SK-N-SH (cell line): Measurements from ENCODE around the gene GPS2. TPM values are rescaled to one million over a fixed set of nuclear protein-coding genes. Genes with fewer than 3 reads are reported as not detected.

Experiments
- CTCF ChIA-PET: fragments of 300-600, 350-600 bp; formaldehyde crosslinking; extraction: SDS; loops from one replicate; lab custom pipeline; 2021; lab: Yijun Ruan, JAX
- POLR2A ChIA-PET: fragments of 350-600 bp; sonication (Branson Sonifier 250); formaldehyde crosslinking; extraction: SDS; loops from one replicate; lab custom pipeline; 2020; ENCODE audit warnings: antibody characterized with exemption, inconsistent platforms; lab: Yijun Ruan, JAX
- DNase-seq: peaks from one replicate; pipeline ENCODE4 v3.0.0; 2012
- H2AFZ ChIP-seq: fragments of 200-600 bp; sonication (generic); 2 replicates; pipeline ENCODE4 v1.8.1; 2016; ENCODE audit warnings: antibody characterized with exemption, mild to moderate bottlenecking, low read depth
- H3F3A ChIP-seq: fragments of 200-600 bp; sonication (generic); replicated peaks from 2 replicates; pipeline ENCODE3; 2016; ENCODE audit warnings: antibody characterized with exemption, mild to moderate bottlenecking; ENCODE audit not compliant: insufficient read depth
- H3K27ac ChIP-seq, 2 experiments: fragments of 200-500 bp in 1 of 2; fragments of 200-600 bp in 1 of 2; sonication (Bioruptor generic) in 1 of 2; sonication (generic), shearing (Covaris generic) in 1 of 2; 2 replicates each; pipeline versions ENCODE4 v1.5.1 to v1.6.1; 2014 to 2016; ENCODE audit warnings: low read depth in 2 of 2, inconsistent platforms in 1 of 2, low read length in 1 of 2, mild to moderate bottlenecking in 1 of 2, mixed read lengths in 1 of 2
- H3K27me3 ChIP-seq: fragments of 200-600 bp; sonication (generic), shearing (Covaris generic); 2 replicates; pipeline ENCODE4 v1.6.1; 2016; ENCODE audit warnings: mixed run types; ENCODE audit not compliant: insufficient read depth
- H3K36me3 ChIP-seq, 2 experiments: fragments of 200-500 bp in 1 of 2; fragments of 200-600 bp in 1 of 2; sonication (Bioruptor generic) in 1 of 2; sonication (generic) in 1 of 2; replicated peaks in 1 of 2; 2 replicates each; pipeline versions ENCODE3 to v1.5.1; 2014 to 2016; ENCODE audit warnings: low read length in 1 of 2, mild to moderate bottlenecking in 1 of 2; ENCODE audit not compliant: insufficient read depth in 2 of 2, control insufficient read depth in 1 of 2
- H3K4me1 ChIP-seq, 2 experiments: fragments of 200-500 bp in 1 of 2; fragments of 200-600 bp in 1 of 2; sonication (Bioruptor generic) in 1 of 2; sonication (generic), shearing (Covaris generic) in 1 of 2; 2 replicates each; pipeline versions ENCODE4 v1.5.1 to v1.6.1; 2014 to 2016; ENCODE audit warnings: low read depth in 1 of 2, low read length in 1 of 2, mixed run types in 1 of 2; ENCODE audit not compliant: insufficient read depth in 2 of 2, control insufficient read depth in 1 of 2
- H3K4me2 ChIP-seq: fragments of 200-600 bp; sonication (generic), shearing (Covaris generic); 2 replicates; pipeline ENCODE4 v1.6.1; 2017; ENCODE audit warnings: mixed run types
- H3K4me3 ChIP-seq, 2 experiments: fragments of 200-500 bp in 1 of 2; fragments of 200-600 bp in 1 of 2; sonication (Bioruptor generic) in 1 of 2; sonication (generic), shearing (Covaris generic) in 1 of 2; 2 replicates each; pipeline versions ENCODE4 v1.5.1 to v1.8.1; 2014 to 2016; ENCODE audit warnings: low read depth in 2 of 2, inconsistent platforms in 1 of 2, low read length in 1 of 2, mild to moderate bottlenecking in 1 of 2, mixed read lengths in 1 of 2, moderate library complexity in 1 of 2
- H3K79me2 ChIP-seq: fragments of 200-600 bp; sonication (generic); 2 replicates; pipeline ENCODE4 v1.8.1; 2017; ENCODE audit warnings: mild to moderate bottlenecking; ENCODE audit not compliant: insufficient read depth
- H3K9ac ChIP-seq: fragments of 200-600 bp; sonication (generic); 2 replicates; pipeline ENCODE4 v1.6.1; 2017; ENCODE audit warnings: mixed run types
- H3K9me2 ChIP-seq: fragments of 200-600 bp; sonication (generic); 2 replicates; pipeline ENCODE4 v1.6.1; 2017; ENCODE audit warnings: mixed run types
- H3K9me3 ChIP-seq: fragments of 200-600 bp; sonication (generic); 2 replicates; pipeline ENCODE4 v1.6.1; 2017; ENCODE audit warnings: mixed run types, mild to moderate bottlenecking, moderate library complexity
- H4K20me1 ChIP-seq: fragments of 200-600 bp; sonication (generic); 2 replicates; pipeline ENCODE4 v1.6.1; 2017; ENCODE audit warnings: mild to moderate bottlenecking, mixed run types; ENCODE audit not compliant: insufficient read depth
- CHD2 ChIP-seq: fragments of 150-350 bp; IDR thresholded peaks from 2 replicates; pipeline ENCODE4 v1.6.1; 2018; ENCODE audit warnings: low read length; ENCODE audit not compliant: partially characterized antibody
- FOSL2 ChIP-seq: IDR thresholded peaks from 2 replicates; pipeline ENCODE4 v1.4.0; 2012; ENCODE audit warnings: low read depth, mild to moderate bottlenecking, moderate library complexity, borderline replicate concordance
- FOXJ3 ChIP-seq: sonication (generic); formaldehyde crosslinking; IDR thresholded peaks from 2 replicates; pipeline ENCODE4 v1.5.1; 2020; ENCODE audit warnings: mild to moderate bottlenecking, missing genetic modification reagents
- GABPA ChIP-seq: IDR thresholded peaks from 2 replicates; pipeline ENCODE4 v1.4.0; 2012; ENCODE audit warnings: low read depth, mild to moderate bottlenecking
- JUND ChIP-seq: IDR thresholded peaks from 2 replicates; pipeline ENCODE4 v1.4.0; 2012
- MEF2A ChIP-seq: IDR thresholded peaks from 2 replicates; pipeline ENCODE4 v1.4.0; 2012; ENCODE audit warnings: low read depth, borderline replicate concordance
- NFIC ChIP-seq: IDR thresholded peaks from 2 replicates; pipeline ENCODE4 v1.4.0; 2012; ENCODE audit warnings: borderline replicate concordance
- POLR2AphosphoS5 ChIP-seq: IDR thresholded peaks from 2 replicates; pipeline ENCODE4 v1.6.1; 2012; ENCODE audit warnings: low read depth, low read length
- RCOR1 ChIP-seq: fragments of 150-350 bp; IDR thresholded peaks from 2 replicates; pipeline ENCODE4 v1.6.1; 2017; ENCODE audit warnings: antibody characterized with exemption, low read length
- RXRA ChIP-seq: IDR thresholded peaks from 2 replicates; pipeline ENCODE4 v1.4.0; 2012; ENCODE audit warnings: low read depth, mild to moderate bottlenecking, borderline replicate concordance
- TCF12 ChIP-seq: IDR thresholded peaks from 2 replicates; pipeline ENCODE4 v1.4.0; 2012
- TEAD4 ChIP-seq: IDR thresholded peaks from 2 replicates; pipeline ENCODE4 v1.4.0; 2012; ENCODE audit warnings: mild to moderate bottlenecking, borderline replicate concordance; ENCODE audit not compliant: insufficient read depth
- YY1 ChIP-seq: IDR thresholded peaks from 2 replicates; pipeline ENCODE4 v1.4.0; 2012; ENCODE audit warnings: low read depth, mild to moderate bottlenecking
- WGBS: methylation state at CpG from one replicate; pipeline ENCODE4 v1.1.6; 2017; ENCODE audit warnings: low lambda C conversion rate; 5-methylcytosine and 5-hydroxymethylcytosine counted together
- polyA plus RNA-seq, 3 experiments: library from polyadenylated mRNA; depleted of rRNA; stranded (reverse); fragments of >200 nt; gene quantifications; 2 replicates each; pipeline ENCODE4 v1.2.3, GENCODE V29; 2012
- TF ChIP-seq, protein P1 (sequence below): fragments of 150-350 bp; IDR thresholded peaks from 2 replicates; pipeline ENCODE4 v1.6.1; 2017; ENCODE audit warnings: antibody characterized with exemption, low read length, low read depth, borderline replicate concordance
- TF ChIP-seq, protein P2 (sequence below): IDR thresholded peaks from 2 replicates; pipeline ENCODE4 v1.4.0; 2012; ENCODE audit warnings: low read depth
- TF ChIP-seq, protein P3 (sequence below): IDR thresholded peaks from 2 replicates; pipeline ENCODE4 v1.6.1; 2012; ENCODE audit warnings: mild to moderate bottlenecking, low read depth, low read length, moderate library complexity
- TF ChIP-seq, protein P4 (sequence below): IDR thresholded peaks from 2 replicates; pipeline ENCODE4 v1.4.0; 2012; ENCODE audit warnings: low read depth, borderline replicate concordance

Gene GPS2
- polyA plus RNA-seq, 1 of the 3 experiments (the other 2 are of a cell fraction) = 102 TPM

DNA sequence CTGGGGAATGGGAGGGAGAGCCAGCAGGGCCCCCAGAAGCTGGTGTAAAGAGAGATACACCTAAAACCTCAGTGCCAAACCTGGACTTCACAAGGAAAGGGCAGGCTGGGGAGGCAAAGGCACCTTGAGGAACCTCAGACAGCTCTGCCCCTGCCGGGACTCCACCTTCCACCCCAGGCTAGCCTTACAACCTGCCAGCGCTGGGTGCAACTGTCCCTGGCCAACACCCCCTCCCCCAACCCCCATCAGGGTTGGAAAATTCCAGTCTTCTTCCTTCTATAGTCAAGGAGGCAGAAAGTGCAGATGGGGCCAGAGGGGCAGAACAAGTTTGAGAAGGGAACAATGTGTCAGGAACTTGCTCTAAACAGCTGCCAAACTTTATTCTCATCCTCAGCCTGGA lies 23.0 kb downstream of the GPS2 start:
- 70% methylated on average over 2 of the region's 2 CpGs for WGBS
- Histone ChIP-seq H3K4me2 (no peak overlapping the region), H3K9me2 (no peaks in the 10 kb centered on the region), H4K20me1 (no peaks in the 10 kb centered on the region)
- POLR2A ChIA-PET = interaction anchor here (0.5 to 0.7 kb wide), 2 partner anchors 54 to 642 kb away, joined by 3 to 5 read pairs; no protein-coding TSS in a partner anchor
- CTCF ChIA-PET = interaction anchor here (1.2 to 3.5 kb wide), 3 partner anchors 11 to 247 kb away, joined by 3 to 34 read pairs (median 10); partner anchors contain the start of gene SLC2A4
- DNase-seq = no peak
- TF ChIP-seq MEF2A (no peak), POLR2AphosphoS5 (no peak), CHD2 (no peak), YY1 (no peak), GABPA (no peak), FOXJ3 (no peak), JUND (no peak)
- TF ChIP-seq, all 33 proteins: peak for 0
- Histone ChIP-seq H3K36me3 (no peaks in the 10 kb centered on the region), H3K4me1 (peaks cover 3 to 8% of the 10 kb centered on the region in 2 experiments; a peak in 1 of 4 replicates), H3K79me2 (no peaks in the 10 kb centered on the region), H2AFZ (no peak overlapping the region), H3K27me3 (peaks cover 30% of the 10 kb centered on the region; the same call in 1 of the 2 replicates), H3K9me3 (no peaks in the 10 kb centered on the region), H3F3A (peaks cover 15% of the 10 kb centered on the region), H3K9ac (no peak overlapping the region), H3K27ac (no peak overlapping the region), H3K4me3 (no peak overlapping the region)

DNA sequence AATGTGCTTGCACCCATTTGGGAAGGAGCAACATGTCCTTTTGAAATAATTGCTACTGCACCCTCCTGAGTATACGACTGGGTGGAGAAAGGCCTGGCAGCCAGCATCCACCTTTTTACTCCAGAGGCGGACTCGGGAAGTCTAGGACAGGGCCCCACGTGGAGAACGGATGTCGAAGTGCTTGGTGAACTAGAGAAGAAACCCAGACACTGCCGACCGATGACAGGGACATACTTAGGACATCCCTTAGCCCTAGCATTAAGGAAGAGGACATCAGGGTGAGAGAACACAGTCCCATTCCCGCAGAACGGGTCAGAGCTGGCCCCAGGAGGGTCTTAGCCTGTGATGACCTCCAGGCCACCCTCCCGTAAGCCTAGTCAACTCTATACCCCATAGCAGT lies 24.5 kb downstream of the GPS2 start:
- Histone ChIP-seq H3K9me3 (no peaks in the 10 kb centered on the region), H2AFZ (no peak overlapping the region), H3K4me1 (peaks cover 0 to 6% of the 10 kb centered on the region in 2 experiments; a peak in 1 of 4 replicates), H4K20me1 (no peaks in the 10 kb centered on the region), H3K4me2 (no peak overlapping the region), H3K27ac (no peak overlapping the region), H3K4me3 (no peak overlapping the region), H3K36me3 (no peaks in the 10 kb centered on the region), H3K79me2 (no peaks in the 10 kb centered on the region), H3K9ac (no peak overlapping the region), H3K9me2 (no peaks in the 10 kb centered on the region), H3K27me3 (peaks cover 30% of the 10 kb centered on the region; the same call in 1 of the 2 replicates), H3F3A (peaks cover 10% of the 10 kb centered on the region)
- TF ChIP-seq RCOR1 = no peak
- no peak for TF ChIP-seq TCF12
- no peak for TF ChIP-seq POLR2AphosphoS5
- POLR2A ChIA-PET = no interaction called here
- 56% methylated on average over 9 of the region's 11 CpGs for WGBS
- CTCF ChIA-PET = interaction anchor here (3.5 kb wide), 1 partner anchor 9 kb away, joined by 34 read pairs; the partner anchor contains the start of gene SLC2A4
- DNase-seq = no peak

DNA sequence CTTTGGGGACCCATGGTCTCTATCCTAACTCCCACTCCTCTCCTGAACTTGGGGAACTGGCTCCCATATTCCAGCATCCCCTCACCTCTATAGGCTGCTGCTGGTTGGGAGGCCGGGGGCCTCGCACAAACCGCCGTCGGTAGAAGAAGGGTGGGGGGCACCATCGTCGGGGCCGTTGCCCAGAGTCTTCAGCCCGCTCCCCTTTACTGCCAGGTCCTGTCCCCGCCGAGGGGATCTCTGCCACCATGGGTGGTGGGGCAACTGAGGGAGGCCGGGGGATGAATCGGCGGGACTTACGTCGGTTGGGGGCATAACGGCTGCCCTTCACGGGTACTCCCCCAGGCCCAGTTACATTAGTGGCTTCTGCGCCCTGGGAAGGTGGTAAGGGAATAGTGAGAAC lies 25.0 kb downstream of the GPS2 start:
- Histone ChIP-seq H3F3A (peaks cover 5% of the 10 kb centered on the region), H3K9ac (no peak overlapping the region), H2AFZ (no peak overlapping the region), H3K27ac (no peak overlapping the region), H3K79me2 (no peaks in the 10 kb centered on the region), H3K4me3 (no peak overlapping the region), H3K9me3 (no peaks in the 10 kb centered on the region), H4K20me1 (no peaks in the 10 kb centered on the region), H3K4me2 (no peak overlapping the region), H3K27me3 (peaks cover 30% of the 10 kb centered on the region; the same call in 1 of the 2 replicates), H3K4me1 (peaks cover 0 to 6% of the 10 kb centered on the region in 2 experiments; a peak in 1 of 4 replicates), H3K36me3 (no peaks in the 10 kb centered on the region), H3K9me2 (no peaks in the 10 kb centered on the region)
- no peak for DNase-seq
- ChIA-PET CTCF (interaction anchor here (0.9 to 1.6 kb wide), 3 partner anchors 9 to 244 kb away, joined by 3 to 11 read pairs (median 4); partner anchors contain the start of gene SLC2A4), POLR2A (no interaction called here)
- 61% methylated on average over 8 of the region's 19 CpGs for WGBS
- TF ChIP-seq, protein P1, sequence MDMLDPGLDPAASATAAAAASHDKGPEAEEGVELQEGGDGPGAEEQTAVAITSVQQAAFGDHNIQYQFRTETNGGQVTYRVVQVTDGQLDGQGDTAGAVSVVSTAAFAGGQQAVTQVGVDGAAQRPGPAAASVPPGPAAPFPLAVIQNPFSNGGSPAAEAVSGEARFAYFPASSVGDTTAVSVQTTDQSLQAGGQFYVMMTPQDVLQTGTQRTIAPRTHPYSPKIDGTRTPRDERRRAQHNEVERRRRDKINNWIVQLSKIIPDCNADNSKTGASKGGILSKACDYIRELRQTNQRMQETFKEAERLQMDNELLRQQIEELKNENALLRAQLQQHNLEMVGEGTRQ = no peak
- no peak for TF ChIP-seq NFIC
- TF ChIP-seq TEAD4 = no peak
- TF ChIP-seq FOSL2 = no peak
- no peak for TF ChIP-seq MEF2A
- TF ChIP-seq JUND = no peak
- TF ChIP-seq, protein P2, sequence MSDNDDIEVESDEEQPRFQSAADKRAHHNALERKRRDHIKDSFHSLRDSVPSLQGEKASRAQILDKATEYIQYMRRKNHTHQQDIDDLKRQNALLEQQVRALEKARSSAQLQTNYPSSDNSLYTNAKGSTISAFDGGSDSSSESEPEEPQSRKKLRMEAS = no peak
- TF ChIP-seq, protein P3, sequence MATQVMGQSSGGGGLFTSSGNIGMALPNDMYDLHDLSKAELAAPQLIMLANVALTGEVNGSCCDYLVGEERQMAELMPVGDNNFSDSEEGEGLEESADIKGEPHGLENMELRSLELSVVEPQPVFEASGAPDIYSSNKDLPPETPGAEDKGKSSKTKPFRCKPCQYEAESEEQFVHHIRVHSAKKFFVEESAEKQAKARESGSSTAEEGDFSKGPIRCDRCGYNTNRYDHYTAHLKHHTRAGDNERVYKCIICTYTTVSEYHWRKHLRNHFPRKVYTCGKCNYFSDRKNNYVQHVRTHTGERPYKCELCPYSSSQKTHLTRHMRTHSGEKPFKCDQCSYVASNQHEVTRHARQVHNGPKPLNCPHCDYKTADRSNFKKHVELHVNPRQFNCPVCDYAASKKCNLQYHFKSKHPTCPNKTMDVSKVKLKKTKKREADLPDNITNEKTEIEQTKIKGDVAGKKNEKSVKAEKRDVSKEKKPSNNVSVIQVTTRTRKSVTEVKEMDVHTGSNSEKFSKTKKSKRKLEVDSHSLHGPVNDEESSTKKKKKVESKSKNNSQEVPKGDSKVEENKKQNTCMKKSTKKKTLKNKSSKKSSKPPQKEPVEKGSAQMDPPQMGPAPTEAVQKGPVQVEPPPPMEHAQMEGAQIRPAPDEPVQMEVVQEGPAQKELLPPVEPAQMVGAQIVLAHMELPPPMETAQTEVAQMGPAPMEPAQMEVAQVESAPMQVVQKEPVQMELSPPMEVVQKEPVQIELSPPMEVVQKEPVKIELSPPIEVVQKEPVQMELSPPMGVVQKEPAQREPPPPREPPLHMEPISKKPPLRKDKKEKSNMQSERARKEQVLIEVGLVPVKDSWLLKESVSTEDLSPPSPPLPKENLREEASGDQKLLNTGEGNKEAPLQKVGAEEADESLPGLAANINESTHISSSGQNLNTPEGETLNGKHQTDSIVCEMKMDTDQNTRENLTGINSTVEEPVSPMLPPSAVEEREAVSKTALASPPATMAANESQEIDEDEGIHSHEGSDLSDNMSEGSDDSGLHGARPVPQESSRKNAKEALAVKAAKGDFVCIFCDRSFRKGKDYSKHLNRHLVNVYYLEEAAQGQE = no peak
- TF ChIP-seq, protein P4, sequence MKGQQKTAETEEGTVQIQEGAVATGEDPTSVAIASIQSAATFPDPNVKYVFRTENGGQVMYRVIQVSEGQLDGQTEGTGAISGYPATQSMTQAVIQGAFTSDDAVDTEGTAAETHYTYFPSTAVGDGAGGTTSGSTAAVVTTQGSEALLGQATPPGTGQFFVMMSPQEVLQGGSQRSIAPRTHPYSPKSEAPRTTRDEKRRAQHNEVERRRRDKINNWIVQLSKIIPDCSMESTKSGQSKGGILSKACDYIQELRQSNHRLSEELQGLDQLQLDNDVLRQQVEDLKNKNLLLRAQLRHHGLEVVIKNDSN = no peak
- TF ChIP-seq RXRA = no peak
